GM19035 (cell line): ENCODE measurements around the gene COMMD4.
"Not testable (repeated sequence)": the region's sequence is repeated elsewhere in the genome, so short reads cannot be mapped to it uniquely, and the experiment has no call there.

Experiments
- ATAC-seq: cut with Tn5 transposase; IDR thresholded peaks from one replicate; pipeline ENCODE4 v1.9.1; 2021; ENCODE audit not compliant: unreplicated experiment

COMMD4 gene

GRCh38 chr15:75335705-75336355, at the start of gene COMMD4:
TSS of gene COMMD4 (plus strand) at chr15:75336063. CDS start at chr15:75336090, 27 bp downstream.
- peak; percentile 74 for ATAC-seq

GRCh38 chr15:75293660-75294059, 42.2 kb upstream of the COMMD4 start:
- not testable (repeated sequence) for ATAC-seq

GRCh38 chr15:75298541-75299310, 37.1 kb upstream of the COMMD4 start:
- peak; percentile 59 for ATAC-seq

- peak; percentile 49 for ATAC-seq
These were observed 36.6 kb upstream of the COMMD4 start for GRCh38 chr15:75299311-75299688.

- ATAC-seq: not testable (repeated sequence)
These were observed 35.8 kb upstream of the COMMD4 start for GRCh38 chr15:75300026-75300425.

- ATAC-seq: no peak
These were observed 33.5 kb upstream of the COMMD4 start for GRCh38 chr15:75302318-75302717.

GRCh38 chr15:75302753-75303152, 33.1 kb upstream of the COMMD4 start:
- not testable (repeated sequence) for ATAC-seq

GRCh38 chr15:75306188-75306587, 29.7 kb upstream of the COMMD4 start:
- ATAC-seq: no peak

- no peak for ATAC-seq
These were observed 28.0 kb upstream of the COMMD4 start for GRCh38 chr15:75307778-75308390.

GRCh38 chr15:75309711-75310110, 26.2 kb upstream of the COMMD4 start:
- no peak for ATAC-seq

- ATAC-seq: not testable (repeated sequence)
These were observed 23.3 kb upstream of the COMMD4 start for GRCh38 chr15:75312548-75312947.

GRCh38 chr15:75313116-75313845, 22.6 kb upstream of the COMMD4 start:
- ATAC-seq: no peak

GRCh38 chr15:75314552-75315290, 21.1 kb upstream of the COMMD4 start:
- ATAC-seq: no peak

- not testable (repeated sequence) for ATAC-seq
These were observed 16.5 kb upstream of the COMMD4 start for GRCh38 chr15:75319231-75319897.

- ATAC-seq: no peak
These were observed 14.2 kb upstream of the COMMD4 start for GRCh38 chr15:75321711-75322110.

GRCh38 chr15:75325922-75326321, 9.9 kb upstream of the COMMD4 start:
- no peak for ATAC-seq

GRCh38 chr15:75327005-75327404, 8.9 kb upstream of the COMMD4 start:
- no peak for ATAC-seq

GRCh38 chr15:75327491-75327890, 8.4 kb upstream of the COMMD4 start:
- no peak for ATAC-seq

- no peak for ATAC-seq
These were observed 7.2 kb upstream of the COMMD4 start for GRCh38 chr15:75328493-75329314.
